ENCODE measurements around the gene TNFRSF12A. TPM values are rescaled to one million over a fixed set of nuclear protein-coding genes. Genes with fewer than 3 reads are reported as not detected.
A peak's percentile ranks its signal among the peaks of the same experiment; 100 is the strongest.

Gene TNFRSF12A
- total and polyA plus RNA-seq, 9 of the 15 experiments (the other 6 are each of a cell fraction or from before 2014, with no cell fraction given) = 0.41 to 61.8 (median 26.5) TPM

DNA sequence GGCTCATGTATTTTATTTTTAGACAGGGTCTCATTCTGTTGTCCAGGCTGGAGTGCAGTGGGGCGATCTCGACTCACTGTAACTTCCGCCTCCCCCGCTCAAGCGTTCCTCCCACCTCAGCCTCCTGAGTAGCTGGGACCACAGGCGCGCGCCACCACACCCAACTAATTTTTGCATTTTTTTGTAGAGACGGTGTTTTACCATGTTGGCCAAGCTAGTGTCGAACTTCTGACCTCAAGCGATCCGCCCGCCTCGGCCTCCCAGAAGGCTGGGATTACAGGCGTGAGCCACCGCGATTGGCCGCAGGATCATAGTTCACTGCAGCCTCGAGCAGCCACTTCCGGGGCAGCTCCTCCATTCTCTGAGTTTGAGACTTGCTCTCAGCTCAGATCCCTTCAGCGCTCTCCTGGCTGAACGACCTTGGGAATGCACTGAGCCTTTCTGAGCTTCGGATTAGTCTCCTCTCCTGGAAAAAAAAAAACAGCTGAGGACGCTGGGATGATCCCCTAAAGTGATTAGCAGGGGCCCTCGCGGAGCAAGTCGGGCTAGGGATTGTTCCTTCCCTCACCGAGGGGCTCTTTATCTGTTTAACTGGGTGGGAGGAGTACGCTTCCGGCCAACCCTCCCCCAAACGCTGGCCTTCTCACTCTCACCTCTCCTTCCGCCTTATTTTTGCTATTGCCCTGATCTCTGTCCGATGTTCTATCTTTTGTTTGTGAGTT is 38.8 kb upstream of the TNFRSF12A start (continued):
- TF ChIP-seq, protein P1, sequence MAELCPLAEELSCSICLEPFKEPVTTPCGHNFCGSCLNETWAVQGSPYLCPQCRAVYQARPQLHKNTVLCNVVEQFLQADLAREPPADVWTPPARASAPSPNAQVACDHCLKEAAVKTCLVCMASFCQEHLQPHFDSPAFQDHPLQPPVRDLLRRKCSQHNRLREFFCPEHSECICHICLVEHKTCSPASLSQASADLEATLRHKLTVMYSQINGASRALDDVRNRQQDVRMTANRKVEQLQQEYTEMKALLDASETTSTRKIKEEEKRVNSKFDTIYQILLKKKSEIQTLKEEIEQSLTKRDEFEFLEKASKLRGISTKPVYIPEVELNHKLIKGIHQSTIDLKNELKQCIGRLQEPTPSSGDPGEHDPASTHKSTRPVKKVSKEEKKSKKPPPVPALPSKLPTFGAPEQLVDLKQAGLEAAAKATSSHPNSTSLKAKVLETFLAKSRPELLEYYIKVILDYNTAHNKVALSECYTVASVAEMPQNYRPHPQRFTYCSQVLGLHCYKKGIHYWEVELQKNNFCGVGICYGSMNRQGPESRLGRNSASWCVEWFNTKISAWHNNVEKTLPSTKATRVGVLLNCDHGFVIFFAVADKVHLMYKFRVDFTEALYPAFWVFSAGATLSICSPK (IDR thresholded peaks at IDR 0.05; ENCODE audit: borderline replicate concordance) = 0 out of 2 replicates have a peak, but pooled peaks have one; percentile 57
- no peak for TF ChIP-seq NELFE (IDR thresholded peaks at IDR 0.05; ENCODE audit: insufficient read depth, insufficient read length)

DNA sequence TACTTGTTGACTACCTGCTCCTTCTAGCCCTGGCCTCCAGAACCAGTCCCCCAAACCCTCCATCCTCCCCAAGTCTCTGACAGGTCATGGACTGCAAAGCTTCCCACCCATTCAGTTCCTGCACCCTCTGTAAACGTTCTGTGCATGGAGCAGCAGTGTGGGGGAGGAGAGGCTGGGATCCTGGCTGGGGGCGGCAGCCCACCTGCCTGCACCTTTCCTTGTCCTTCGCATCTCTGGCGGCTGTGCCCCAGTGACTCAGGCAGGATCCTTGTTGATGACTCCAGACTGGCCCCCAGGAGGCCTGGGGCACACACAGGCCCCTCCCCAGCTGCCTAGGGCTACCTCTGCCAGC is 38.3 kb upstream of the TNFRSF12A start:
- peak overlapping the region; percentile 97 to 100 for H3K9ac ChIP-seq (ENCODE audit: insufficient read depth in 1 of 2, low read depth in 2 of 2, low read length in 2 of 2)
- peak overlapping the region; percentile 97 for H3K4me2 ChIP-seq (ENCODE audit: insufficient read depth, low read length)
- ATAC-seq (peak; percentile 5), FAIRE-seq (no peak), DNase-seq (ENCODE audit: extremely low read depth in 1 of 4, low spot score in 3 of 4) (peak; percentile 49 to 69 (median 52))
- in situ Hi-C loops (cut with MboI) = no loop called here
- BruUV-seq (replicated peaks) = no TSS peak
- no peaks in the 10 kb centered on the region for H3K9me1 ChIP-seq (ENCODE audit: control insufficient read depth, insufficient read depth, low read length)
- ChIA-PET CTCF (ENCODE audit: low intra/inter-chr PET ratio) (interaction anchor here (0.5 to 0.6 kb wide), 2 partner anchors 106 to 1326 kb away, joined by 3 to 6 read pairs; no protein-coding TSS in a partner anchor), POLR2A (interaction anchor here (0.8 to 3.5 kb wide), 9 partner anchors 9 to 98 kb away, joined by 3 to 23 read pairs (median 4); partner anchors contain the start of genes FLYWCH2 and PAQR4)
- 0% methylated on average over 4 of the region's 4 CpGs for WGBS (ENCODE audit: insufficient coverage, low coverage, missing lambda C conversion rate)
- H3K27me3 ChIP-seq (ENCODE audit: control insufficient read depth in 2 of 2, insufficient read depth in 2 of 2, low read length in 2 of 2) = no peaks in the 10 kb centered on the region
- peaks cover 26% of the 10 kb centered on the region; the same call in 2 of the 3 replicates for H3K36me3 ChIP-seq (ENCODE audit: control insufficient read depth, insufficient read depth, low read length)
- H3K27ac ChIP-seq (ENCODE audit: extremely low read depth, low read depth, low read length) = peak overlapping the region; percentile 99
- H3K4me1 ChIP-seq (replicated peaks in 1 of 2; ENCODE audit: control insufficient read depth in 2 of 2, insufficient read depth in 2 of 2, low read length in 2 of 2) = peaks cover 19 to 77% of the 10 kb centered on the region in 2 experiments
- H3K79me2 ChIP-seq (ENCODE audit: control insufficient read depth, insufficient read depth, low read length) = peaks cover 41% of the 10 kb centered on the region
- no peaks in the 10 kb centered on the region for H4K20me1 ChIP-seq (replicated peaks; ENCODE audit: control insufficient read depth, insufficient read depth, low read length)
- H2AFZ ChIP-seq (ENCODE audit: low read depth, low read length) = peak overlapping the region; percentile 72
- no peaks in the 10 kb centered on the region for H3K9me3 ChIP-seq (replicated peaks; ENCODE audit: control insufficient read depth, insufficient read depth, low read depth, low read length)
- H3K4me3 ChIP-seq = peak overlapping the region; percentile 63
- intact Hi-C loops (cut with micrococcal nuclease) = loop anchor here (2.0 to 5.0 kb wide), 4 partner anchors 13 to 110 kb away; partner anchors contain the start of gene PAQR4
- TF ChIP-seq KDM1A (IDR thresholded peaks at IDR 0.05) = peak in 1 of 2 experiments; percentile 38; a peak in 1 of 4 replicates
- TF ChIP-seq, protein P2, sequence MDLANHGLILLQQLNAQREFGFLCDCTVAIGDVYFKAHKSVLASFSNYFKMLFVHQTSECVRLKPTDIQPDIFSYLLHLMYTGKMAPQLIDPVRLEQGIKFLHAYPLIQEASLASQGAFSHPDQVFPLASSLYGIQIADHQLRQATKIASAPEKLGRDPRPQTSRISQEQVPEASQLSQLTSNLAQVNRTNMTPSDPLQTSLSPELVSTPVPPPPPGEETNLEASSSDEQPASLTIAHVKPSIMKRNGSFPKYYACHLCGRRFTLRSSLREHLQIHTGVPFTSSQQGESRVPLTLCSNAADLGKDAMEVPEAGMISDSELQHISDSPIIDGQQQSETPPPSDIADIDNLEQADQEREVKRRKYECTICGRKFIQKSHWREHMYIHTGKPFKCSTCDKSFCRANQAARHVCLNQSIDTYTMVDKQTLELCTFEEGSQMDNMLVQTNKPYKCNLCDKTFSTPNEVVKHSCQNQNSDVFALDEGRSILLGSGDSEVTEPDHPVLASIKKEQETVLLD (IDR thresholded peaks at IDR 0.05) = 0 out of 2 replicates have a peak, but pooled peaks have one; percentile 60
- TF ChIP-seq, protein P3, sequence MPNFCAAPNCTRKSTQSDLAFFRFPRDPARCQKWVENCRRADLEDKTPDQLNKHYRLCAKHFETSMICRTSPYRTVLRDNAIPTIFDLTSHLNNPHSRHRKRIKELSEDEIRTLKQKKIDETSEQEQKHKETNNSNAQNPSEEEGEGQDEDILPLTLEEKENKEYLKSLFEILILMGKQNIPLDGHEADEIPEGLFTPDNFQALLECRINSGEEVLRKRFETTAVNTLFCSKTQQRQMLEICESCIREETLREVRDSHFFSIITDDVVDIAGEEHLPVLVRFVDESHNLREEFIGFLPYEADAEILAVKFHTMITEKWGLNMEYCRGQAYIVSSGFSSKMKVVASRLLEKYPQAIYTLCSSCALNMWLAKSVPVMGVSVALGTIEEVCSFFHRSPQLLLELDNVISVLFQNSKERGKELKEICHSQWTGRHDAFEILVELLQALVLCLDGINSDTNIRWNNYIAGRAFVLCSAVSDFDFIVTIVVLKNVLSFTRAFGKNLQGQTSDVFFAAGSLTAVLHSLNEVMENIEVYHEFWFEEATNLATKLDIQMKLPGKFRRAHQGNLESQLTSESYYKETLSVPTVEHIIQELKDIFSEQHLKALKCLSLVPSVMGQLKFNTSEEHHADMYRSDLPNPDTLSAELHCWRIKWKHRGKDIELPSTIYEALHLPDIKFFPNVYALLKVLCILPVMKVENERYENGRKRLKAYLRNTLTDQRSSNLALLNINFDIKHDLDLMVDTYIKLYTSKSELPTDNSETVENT (CRISPR knock-in tag; IDR thresholded peaks at IDR 0.05) = peak; percentile 41; the same call in 1 of the 2 replicates
- TF ChIP-seq, protein P4, sequence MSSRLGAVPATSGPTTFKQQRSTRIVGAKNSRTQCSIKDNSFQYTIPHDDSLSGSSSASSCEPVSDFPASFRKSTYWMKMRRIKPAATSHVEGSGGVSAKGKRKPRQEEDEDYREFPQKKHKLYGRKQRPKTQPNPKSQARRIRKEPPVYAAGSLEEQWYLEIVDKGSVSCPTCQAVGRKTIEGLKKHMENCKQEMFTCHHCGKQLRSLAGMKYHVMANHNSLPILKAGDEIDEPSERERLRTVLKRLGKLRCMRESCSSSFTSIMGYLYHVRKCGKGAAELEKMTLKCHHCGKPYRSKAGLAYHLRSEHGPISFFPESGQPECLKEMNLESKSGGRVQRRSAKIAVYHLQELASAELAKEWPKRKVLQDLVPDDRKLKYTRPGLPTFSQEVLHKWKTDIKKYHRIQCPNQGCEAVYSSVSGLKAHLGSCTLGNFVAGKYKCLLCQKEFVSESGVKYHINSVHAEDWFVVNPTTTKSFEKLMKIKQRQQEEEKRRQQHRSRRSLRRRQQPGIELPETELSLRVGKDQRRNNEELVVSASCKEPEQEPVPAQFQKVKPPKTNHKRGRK (tag; IDR thresholded peaks at IDR 0.05) = no peak
- TF ChIP-seq KLF16 (IDR thresholded peaks at IDR 0.05) = peak; percentile 3; the same call in 1 of the 2 replicates
- peak; percentile 4; the same call in 1 of the 2 replicates for TF ChIP-seq NFE2 (IDR thresholded peaks at IDR 0.05; ENCODE audit: low read depth)

Data from K562 (cell line).